HG03060 (cell line): Measurements from ENCODE around the gene ALPK1.

ENCODE experiments used
- ATAC-seq: cut with Tn5 transposase; IDR thresholded peaks from one replicate; pipeline ENCODE4 v1.9.1; 2021; ENCODE audit warnings: low read depth, moderate number of reproducible peaks; ENCODE audit not compliant: unreplicated experiment

ALPK1 gene

GRCh38 chr4:112325530-112325929, 28.4 kb downstream of the ALPK1 start:
- no peak for ATAC-seq

GRCh38 chr4:112327965-112328733, 31.0 kb downstream of the ALPK1 start:
- peak; percentile 84 for ATAC-seq

GRCh38 chr4:112328734-112329130, 31.6 kb downstream of the ALPK1 start:
- no peak for ATAC-seq

GRCh38 chr4:112329672-112330375, 32.7 kb downstream of the ALPK1 start:
- no peak for ATAC-seq

GRCh38 chr4:112330921-112331320, 33.8 kb downstream of the ALPK1 start:
- ATAC-seq, result no peak

- ATAC-seq, result no peak
Observed at GRCh38 chr4:112332398-112332797, 35.2 kb downstream of the ALPK1 start.

GRCh38 chr4:112340023-112340422, 42.9 kb downstream of the ALPK1 start:
- no peak for ATAC-seq

GRCh38 chr4:112341033-112341432, 43.9 kb downstream of the ALPK1 start:
- ATAC-seq, result no peak

GRCh38 chr4:112343330-112344080, 46.3 kb downstream of the ALPK1 start:
- no peak for ATAC-seq

- no peak for ATAC-seq
Observed at GRCh38 chr4:112348488-112349158, 51.5 kb downstream of the ALPK1 start.

GRCh38 chr4:112352736-112353135, 55.6 kb downstream of the ALPK1 start:
- ATAC-seq, result no peak

GRCh38 chr4:112355662-112356061, 58.5 kb downstream of the ALPK1 start:
- ATAC-seq, result no peak

- ATAC-seq, result no peak
Observed at GRCh38 chr4:112357453-112357852, 60.3 kb downstream of the ALPK1 start.

GRCh38 chr4:112357897-112358296, 60.7 kb downstream of the ALPK1 start:
- ATAC-seq, result no peak

GRCh38 chr4:112358415-112358814, 61.2 kb downstream of the ALPK1 start:
- no peak for ATAC-seq

GRCh38 chr4:112358952-112359749, 62.0 kb downstream of the ALPK1 start:
- ATAC-seq, result no peak

GRCh38 chr4:112361181-112361791, 64.1 kb downstream of the ALPK1 start:
- peak; percentile 89 for ATAC-seq

GRCh38 chr4:112370466-112370865, 73.3 kb downstream of the ALPK1 start:
- no peak for ATAC-seq

- ATAC-seq, result no peak
Observed at GRCh38 chr4:112371361-112371760, 74.2 kb downstream of the ALPK1 start.

GRCh38 chr4:112374850-112375249, 77.7 kb downstream of the ALPK1 start:
- no peak for ATAC-seq
